Central memory CD8-positive, alpha-beta T cell (primary cell): ENCODE data around the gene KIAA1549.

Source experiments
- ATAC-seq: fragments of 150-1000 bp; cut with Tn5 transposase; replicated peaks from 2 replicates; pipeline ENCODE4 v1.10.0; 2022; ENCODE audit warnings: mild to moderate bottlenecking, moderate FRiP score, moderate number of reproducible peaks; ENCODE audit not compliant: poor library complexity, severe bottlenecking; ENCODE audit errors: extremely low read depth
- DNase-seq, 2 donors: peaks; one replicate each; pipeline ENCODE4 v3.0.0; 2021; ENCODE audit warnings: low spot score in 2 of 2
- H3K27ac Mint-ChIP-seq: one replicate; pipeline ENCODE4 v1.8.0; 2022; ENCODE audit warnings: low read depth, mild to moderate bottlenecking, moderate library complexity, mixed read lengths
- H3K27me3 Mint-ChIP-seq: one replicate; pipeline ENCODE4 v1.8.0; 2022; ENCODE audit warnings: mixed read lengths
- H3K36me3 Mint-ChIP-seq: one replicate; pipeline ENCODE4 v1.8.0; 2022; ENCODE audit warnings: mild to moderate bottlenecking, moderate library complexity, mixed read lengths; ENCODE audit not compliant: insufficient read depth
- H3K4me1 Mint-ChIP-seq: one replicate; pipeline ENCODE4 v1.8.0; 2022; ENCODE audit warnings: mixed read lengths
- H3K4me3 Mint-ChIP-seq: one replicate; pipeline ENCODE4 v1.8.0; 2022; ENCODE audit warnings: mild to moderate bottlenecking, moderate library complexity, mixed read lengths
- H3K9me3 Mint-ChIP-seq: one replicate; pipeline ENCODE4 v1.8.0; 2022; ENCODE audit warnings: mixed read lengths

KIAA1549 gene

GRCh38 chr7:138967159-138967558, 14.0 kb downstream of the KIAA1549 start:
- H3K36me3 Mint-ChIP-seq, result peaks cover 4% of the 10 kb centered on the region
- no peaks in the 10 kb centered on the region for H3K9me3 Mint-ChIP-seq
- peaks cover 34% of the 10 kb centered on the region for H3K27me3 Mint-ChIP-seq
- H3K4me1 Mint-ChIP-seq, result no peaks in the 10 kb centered on the region
- DNase-seq (no peak), ATAC-seq (no peak)
- no peak overlapping the region for H3K4me3 Mint-ChIP-seq
- no peak overlapping the region for H3K27ac Mint-ChIP-seq

- no peak for ATAC-seq
- no peak overlapping the region for H3K4me3 Mint-ChIP-seq
- H3K36me3 Mint-ChIP-seq, result peaks cover 2% of the 10 kb centered on the region
- H3K27me3 Mint-ChIP-seq, result peaks cover 38% of the 10 kb centered on the region
- no peak for DNase-seq
- H3K4me1 Mint-ChIP-seq, result no peaks in the 10 kb centered on the region
- H3K9me3 Mint-ChIP-seq, result no peaks in the 10 kb centered on the region
- H3K27ac Mint-ChIP-seq, result no peak overlapping the region
These were observed 16.4 kb downstream of the KIAA1549 start for GRCh38 chr7:138964624-138965436.

GRCh38 chr7:138963675-138964074, 17.5 kb downstream of the KIAA1549 start:
- Mint-ChIP-seq H3K9me3 (no peaks in the 10 kb centered on the region), H3K27ac (no peak overlapping the region), H3K27me3 (peaks cover 38% of the 10 kb centered on the region), H3K36me3 (peaks cover 2% of the 10 kb centered on the region), H3K4me3 (no peak overlapping the region), H3K4me1 (no peaks in the 10 kb centered on the region)
- DNase-seq, result no peak
- no peak for ATAC-seq

DNA sequence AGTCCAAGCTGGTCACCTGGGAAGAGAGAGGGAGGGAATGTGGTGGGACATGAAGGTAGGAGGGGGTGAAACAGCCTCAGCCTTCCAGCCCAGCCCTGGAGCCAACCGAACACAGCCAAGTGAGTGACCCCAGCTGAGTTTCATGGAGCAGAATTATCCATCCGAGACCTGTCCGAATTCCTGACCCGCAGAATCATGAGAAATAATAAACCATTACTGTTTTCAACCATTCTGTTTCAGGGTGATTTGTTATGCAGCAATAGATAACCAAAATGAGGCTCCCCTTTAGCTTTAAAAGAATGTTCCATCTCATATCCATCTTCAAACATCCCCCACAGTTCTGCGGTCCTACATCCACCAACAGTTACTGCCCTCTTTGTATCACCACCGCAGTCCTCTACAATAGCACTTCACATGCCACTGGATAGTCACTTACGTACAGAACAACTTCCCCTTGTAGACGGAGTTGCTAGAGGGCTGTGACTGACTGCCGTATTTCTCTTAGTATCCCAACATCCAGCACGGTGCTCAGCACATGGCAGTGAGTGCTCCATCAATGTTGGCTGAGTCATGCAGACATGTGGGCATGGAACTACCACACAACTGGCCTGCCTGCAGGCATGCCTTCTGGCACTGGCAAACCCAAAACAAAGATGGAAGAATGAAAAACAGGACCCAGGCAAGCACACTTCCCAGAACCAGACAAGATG, 18.5 kb downstream of the KIAA1549 start:
- Mint-ChIP-seq H3K27ac (no peak overlapping the region), H3K36me3 (peaks cover 2% of the 10 kb centered on the region), H3K27me3 (peaks cover 38% of the 10 kb centered on the region), H3K4me1 (no peaks in the 10 kb centered on the region), H3K4me3 (no peak overlapping the region), H3K9me3 (no peaks in the 10 kb centered on the region)
- DNase-seq, result no peak
- ATAC-seq, result no peak

GRCh38 chr7:138961159-138961558, 20.0 kb downstream of the KIAA1549 start:
- no peak for ATAC-seq
- no peak for DNase-seq
- Mint-ChIP-seq H3K4me1 (no peaks in the 10 kb centered on the region), H3K27ac (no peak overlapping the region), H3K4me3 (no peak overlapping the region), H3K9me3 (peaks cover 6% of the 10 kb centered on the region), H3K36me3 (peaks cover 2% of the 10 kb centered on the region), H3K27me3 (peaks cover 38% of the 10 kb centered on the region)

GRCh38 chr7:138958391-138958956, 22.7 kb downstream of the KIAA1549 start:
- Mint-ChIP-seq H3K9me3 (peaks cover 7% of the 10 kb centered on the region), H3K27ac (no peak overlapping the region), H3K4me3 (no peak overlapping the region), H3K36me3 (no peaks in the 10 kb centered on the region), H3K27me3 (peaks cover 29% of the 10 kb centered on the region), H3K4me1 (no peaks in the 10 kb centered on the region)
- DNase-seq (no peak), ATAC-seq (no peak)

- H3K4me3 Mint-ChIP-seq, result no peak overlapping the region
- H3K9me3 Mint-ChIP-seq, result peaks cover 7% of the 10 kb centered on the region
- ATAC-seq (no peak), DNase-seq (no peak)
- H3K27me3 Mint-ChIP-seq, result peaks cover 23% of the 10 kb centered on the region
- no peak overlapping the region for H3K27ac Mint-ChIP-seq
- H3K4me1 Mint-ChIP-seq, result no peaks in the 10 kb centered on the region
- peaks cover 1% of the 10 kb centered on the region for H3K36me3 Mint-ChIP-seq
These were observed 23.3 kb downstream of the KIAA1549 start for GRCh38 chr7:138957753-138958390.

- H3K27ac Mint-ChIP-seq, result no peak overlapping the region
- H3K36me3 Mint-ChIP-seq, result peaks cover 1% of the 10 kb centered on the region
These were observed 24.0 kb downstream of the KIAA1549 start for GRCh38 chr7:138957217-138957616.

GRCh38 chr7:138954545-138955475, 26.4 kb downstream of the KIAA1549 start:
- no peak overlapping the region for H3K4me3 Mint-ChIP-seq

More at GRCh38 chr7:138957217-138957616, 24.0 kb downstream of the KIAA1549 start:
- Mint-ChIP-seq H3K4me3 (no peak overlapping the region), H3K4me1 (no peaks in the 10 kb centered on the region), H3K27me3 (peaks cover 16% of the 10 kb centered on the region), H3K9me3 (peaks cover 7% of the 10 kb centered on the region)
- ATAC-seq (no peak), DNase-seq (no peak)

GRCh38 chr7:138952791-138953190, 28.4 kb downstream of the KIAA1549 start:
- Mint-ChIP-seq H3K9me3 (peaks cover 7% of the 10 kb centered on the region), H3K4me3 (no peak overlapping the region), H3K4me1 (no peaks in the 10 kb centered on the region), H3K27me3 (peaks cover 28% of the 10 kb centered on the region), H3K36me3 (peaks cover 1% of the 10 kb centered on the region), H3K27ac (no peak overlapping the region)
- DNase-seq (no peak), ATAC-seq (no peak)

More at GRCh38 chr7:138954545-138955475, 26.4 kb downstream of the KIAA1549 start:
- H3K4me1 Mint-ChIP-seq, result no peaks in the 10 kb centered on the region
- DNase-seq, result no peak
- H3K36me3 Mint-ChIP-seq, result peaks cover 1% of the 10 kb centered on the region
- no peak overlapping the region for H3K27ac Mint-ChIP-seq
- peaks cover 21% of the 10 kb centered on the region for H3K27me3 Mint-ChIP-seq
- H3K9me3 Mint-ChIP-seq, result peaks cover 7% of the 10 kb centered on the region
- no peak for ATAC-seq

- ATAC-seq, result no peak
- H3K36me3 Mint-ChIP-seq, result peaks cover 1% of the 10 kb centered on the region
- no peaks in the 10 kb centered on the region for H3K4me1 Mint-ChIP-seq
- no peak overlapping the region for H3K4me3 Mint-ChIP-seq
- no peak for DNase-seq
- H3K9me3 Mint-ChIP-seq, result peaks cover 7% of the 10 kb centered on the region
- H3K27ac Mint-ChIP-seq, result no peak overlapping the region
- peaks cover 36% of the 10 kb centered on the region for H3K27me3 Mint-ChIP-seq
These were observed 29.2 kb downstream of the KIAA1549 start for GRCh38 chr7:138951953-138952352.
